NCI-H1436 treated with DMSO at 0.1 percent for 48 hours (cell line): ENCODE measurements around the gene TMEM106C.
"Not testable (repeated sequence)": the region's sequence is repeated elsewhere in the genome, so short reads cannot be mapped to it uniquely, and the experiment has no call there.

ENCODE experiments used
- DNase-seq: peaks from one replicate; lab custom pipeline; 2025; lab: John Stamatoyannopoulos, UW

TMEM106C gene

DNA sequence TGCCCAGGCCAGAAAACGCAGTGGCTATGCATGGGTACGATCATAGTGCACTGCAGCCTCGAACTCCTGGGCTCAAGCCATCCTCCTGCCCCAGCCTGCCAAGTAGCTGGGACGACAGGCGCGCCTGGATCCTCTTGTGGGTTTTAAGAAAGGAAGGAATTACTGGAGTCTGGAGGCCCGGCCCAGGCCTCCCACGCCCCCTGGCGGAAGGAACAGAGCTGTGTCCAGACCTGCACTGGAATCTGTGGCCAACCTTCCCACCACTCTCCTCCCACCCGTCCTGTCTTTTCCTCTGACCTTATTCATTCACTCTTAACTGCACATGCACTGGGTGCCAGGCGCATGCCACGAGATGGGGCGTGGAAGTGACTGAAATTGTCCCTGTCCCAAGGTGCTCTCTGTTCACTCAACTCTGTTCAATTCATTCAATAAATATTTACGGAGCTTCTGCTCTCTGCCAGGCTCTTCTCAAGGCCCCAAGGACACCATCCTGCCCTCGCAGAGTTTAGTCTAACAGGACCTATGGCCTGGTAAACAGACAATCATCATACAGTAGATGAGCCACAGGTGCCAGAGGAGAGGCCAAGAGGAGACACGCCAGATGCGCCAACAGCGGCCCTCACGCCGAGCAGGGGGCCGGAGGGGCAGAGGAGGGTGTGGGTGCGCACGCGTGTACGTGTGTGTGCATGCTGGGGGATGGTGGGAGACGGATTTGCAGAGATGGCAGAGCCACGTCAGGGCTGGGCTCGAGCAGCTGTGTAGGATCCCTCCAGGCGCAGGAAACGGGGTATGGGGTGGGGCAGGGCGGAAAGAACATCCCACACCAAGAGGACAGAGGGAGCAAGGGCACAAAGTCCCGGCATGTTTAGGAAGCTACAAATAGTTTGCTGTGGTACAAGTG is 13.7 kb upstream of the TMEM106C start:
- DNase-seq, result peak; percentile 32

DNA sequence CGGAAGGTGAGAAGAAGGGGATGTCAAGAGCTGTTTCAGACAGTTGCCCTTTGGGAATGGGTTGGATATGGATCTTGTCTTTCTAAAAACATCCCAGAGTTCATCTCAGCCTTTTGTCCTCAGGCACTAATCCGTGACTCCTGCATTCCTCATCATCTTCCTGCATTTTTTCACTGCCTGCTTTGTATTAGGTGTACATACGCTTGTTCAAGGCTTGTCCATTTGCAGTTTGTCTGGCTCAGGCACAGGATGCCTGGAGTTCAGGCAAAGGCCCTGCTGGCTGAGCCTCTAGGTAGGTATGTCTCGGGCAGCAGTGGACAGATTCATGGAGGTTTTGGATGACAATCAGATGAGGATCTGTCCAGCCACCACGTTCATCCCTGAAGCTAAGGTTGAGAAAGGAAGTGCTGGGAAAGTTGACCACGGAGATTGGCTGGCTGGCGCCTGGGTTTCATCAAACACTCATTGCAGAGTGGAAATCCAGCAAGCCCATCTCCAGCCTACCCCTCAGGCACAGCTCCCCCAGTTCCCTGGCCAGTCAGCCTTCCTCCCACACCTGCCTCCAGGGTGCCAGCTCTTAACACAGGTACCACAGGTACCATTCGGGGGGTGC is 12.4 kb upstream of the TMEM106C start:
- no peak for DNase-seq

DNA sequence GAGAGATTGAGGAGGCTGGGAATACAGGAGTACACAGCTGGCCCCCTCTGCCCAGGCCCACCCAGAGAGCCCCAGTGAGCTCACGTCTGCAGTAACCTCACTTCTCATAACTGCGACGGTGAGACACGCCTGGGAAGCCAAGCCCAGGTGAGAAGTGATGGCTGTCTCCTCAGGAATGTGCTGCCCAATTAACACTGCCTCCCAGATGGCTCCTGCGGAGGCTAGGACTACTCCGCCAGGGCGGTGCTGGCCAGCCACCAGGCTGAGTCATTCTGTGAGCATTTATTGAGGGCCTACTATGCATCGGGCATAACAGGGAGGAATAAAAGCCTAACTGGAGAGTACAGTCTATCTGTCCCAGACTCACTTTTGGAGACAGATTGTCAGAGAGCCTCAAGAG is 9.3 kb upstream of the TMEM106C start:
- DNase-seq, result no peak

DNA sequence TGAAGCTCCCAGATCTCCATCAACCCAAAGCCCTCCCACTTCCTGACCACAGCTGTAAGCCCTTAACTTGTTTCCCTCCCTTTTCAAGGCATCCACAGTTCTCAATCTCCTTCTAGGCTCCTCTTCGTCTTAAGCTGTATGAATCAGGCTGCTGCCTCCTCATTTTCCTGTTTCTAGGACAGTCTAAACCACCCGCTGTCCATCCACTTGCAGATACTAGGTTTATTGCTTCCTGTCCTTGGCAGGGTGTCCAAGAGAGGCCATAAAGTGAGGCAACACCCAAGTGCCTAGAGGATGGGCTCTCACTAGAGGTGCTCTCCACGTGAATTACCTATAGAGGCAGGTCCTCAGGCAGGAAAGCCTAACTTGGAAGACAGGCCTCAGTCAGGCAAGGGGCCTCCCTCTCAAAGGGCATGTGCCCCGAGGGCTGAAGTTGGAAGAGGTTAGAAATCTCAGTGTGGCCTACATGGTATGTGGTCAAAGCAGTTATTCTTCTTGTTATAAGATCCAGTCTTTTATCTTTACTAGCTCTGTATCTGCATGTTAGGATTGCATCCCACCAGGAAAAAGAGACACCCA is 8.8 kb upstream of the TMEM106C start:
- DNase-seq, result no peak

DNA sequence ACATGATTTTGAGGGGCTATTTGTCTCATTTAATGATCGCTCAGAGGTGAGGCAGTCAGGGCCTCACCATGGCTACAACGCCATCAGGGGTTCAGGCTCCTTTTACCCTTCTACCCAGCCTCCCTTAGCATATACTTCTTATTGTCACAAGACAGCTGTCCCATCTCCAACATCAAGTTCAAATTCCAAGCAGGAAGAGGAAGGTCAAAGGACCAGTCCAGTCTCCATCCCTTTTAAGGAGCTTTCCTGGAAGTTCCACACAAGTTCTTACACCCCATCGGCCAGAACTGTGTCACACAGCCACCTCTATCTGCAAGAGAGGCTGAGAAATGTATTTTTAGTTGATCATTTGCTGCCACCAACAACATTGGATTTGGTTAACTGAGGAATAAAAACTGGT is 8.3 kb upstream of the TMEM106C start:
- DNase-seq, result no peak

DNA sequence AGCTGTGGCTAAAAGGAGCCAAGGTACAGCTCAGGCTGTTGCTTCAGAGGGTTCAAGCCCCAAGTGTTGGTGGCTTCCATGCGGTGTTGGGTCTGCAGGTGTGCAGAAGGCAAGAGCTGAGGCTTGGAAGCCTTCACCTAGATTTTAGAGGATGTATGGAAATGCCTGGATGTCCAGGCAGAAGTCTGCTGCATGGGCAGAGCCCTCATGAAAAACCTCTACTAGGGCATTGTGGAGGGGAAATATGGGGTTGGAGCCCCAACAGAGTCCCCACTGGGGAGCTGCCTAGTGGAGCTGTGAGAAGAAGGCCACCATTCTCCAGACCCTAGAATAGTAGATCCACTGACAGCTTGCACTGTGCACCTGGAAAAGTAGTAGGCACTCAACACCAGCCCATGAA is 5.7 kb upstream of the TMEM106C start:
- DNase-seq, result not testable (repeated sequence)

DNA sequence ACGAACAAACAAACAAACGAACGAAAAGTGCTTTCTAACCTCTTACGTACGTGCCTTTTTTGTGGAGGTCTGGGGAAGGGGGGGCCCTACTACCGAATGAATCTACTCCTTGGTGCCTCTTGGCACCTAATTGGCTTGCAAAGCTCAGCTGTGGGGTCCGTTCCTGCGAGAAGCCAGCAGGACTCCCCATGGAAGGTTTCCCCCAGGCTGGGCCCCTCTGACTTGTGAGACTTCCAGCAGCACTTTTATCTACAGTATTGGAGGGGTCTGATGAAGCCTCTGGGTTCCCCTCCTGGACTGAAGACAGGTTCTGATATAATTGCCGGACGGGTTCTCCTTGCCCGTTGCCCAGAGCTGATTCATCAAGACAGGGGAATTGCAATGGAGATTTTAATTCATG is 1.2 kb upstream of the TMEM106C start:
- no peak for DNase-seq

DNA sequence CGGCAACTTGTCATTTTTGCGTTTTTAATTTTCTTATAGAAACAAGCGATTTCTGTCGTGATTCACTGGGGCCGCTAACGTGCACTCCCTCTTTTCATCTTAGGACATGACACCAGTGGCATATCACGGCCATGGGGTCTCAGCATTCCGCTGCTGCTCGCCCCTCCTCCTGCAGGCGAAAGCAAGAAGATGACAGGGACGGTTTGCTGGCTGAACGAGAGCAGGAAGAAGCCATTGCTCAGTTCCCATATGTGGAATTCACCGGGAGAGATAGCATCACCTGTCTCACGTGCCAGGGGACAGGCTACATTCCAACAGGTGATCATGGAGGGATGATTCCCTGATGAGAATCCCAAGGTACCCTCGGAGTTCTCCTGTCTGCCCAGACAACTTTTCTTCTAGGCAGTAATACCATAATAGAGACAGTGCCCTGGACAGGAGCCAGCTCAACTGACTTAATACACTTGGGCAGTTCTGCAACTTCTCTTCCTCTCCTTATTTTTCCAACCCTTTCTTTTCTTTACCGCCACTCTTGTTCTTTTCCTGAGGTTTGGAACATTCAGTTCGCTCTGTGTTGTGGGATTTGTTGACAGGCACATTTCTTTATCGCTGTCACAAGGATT is 821 bp downstream of the TMEM106C start:
- DNase-seq, result no peak

DNA sequence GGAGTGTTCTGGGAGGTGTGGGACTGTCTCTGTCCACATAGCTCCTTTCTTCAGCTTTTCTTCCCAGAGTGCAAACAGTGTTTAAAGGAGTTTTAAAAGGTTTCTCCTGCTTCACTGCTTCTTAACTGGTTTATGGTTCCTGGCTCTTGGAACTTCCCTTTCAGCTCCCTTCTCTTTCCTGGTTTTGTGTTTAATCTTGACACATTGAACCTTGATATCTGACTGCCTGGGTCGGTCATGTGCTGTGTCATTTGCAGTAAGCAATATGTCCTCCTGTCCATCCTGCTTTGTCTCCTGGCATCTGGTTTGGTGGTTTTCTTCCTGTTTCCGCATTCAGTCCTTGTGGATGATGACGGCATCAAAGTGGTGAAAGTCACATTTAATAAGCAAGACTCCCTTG is 2.2 kb downstream of the TMEM106C start:
- DNase-seq, result no peak

DNA sequence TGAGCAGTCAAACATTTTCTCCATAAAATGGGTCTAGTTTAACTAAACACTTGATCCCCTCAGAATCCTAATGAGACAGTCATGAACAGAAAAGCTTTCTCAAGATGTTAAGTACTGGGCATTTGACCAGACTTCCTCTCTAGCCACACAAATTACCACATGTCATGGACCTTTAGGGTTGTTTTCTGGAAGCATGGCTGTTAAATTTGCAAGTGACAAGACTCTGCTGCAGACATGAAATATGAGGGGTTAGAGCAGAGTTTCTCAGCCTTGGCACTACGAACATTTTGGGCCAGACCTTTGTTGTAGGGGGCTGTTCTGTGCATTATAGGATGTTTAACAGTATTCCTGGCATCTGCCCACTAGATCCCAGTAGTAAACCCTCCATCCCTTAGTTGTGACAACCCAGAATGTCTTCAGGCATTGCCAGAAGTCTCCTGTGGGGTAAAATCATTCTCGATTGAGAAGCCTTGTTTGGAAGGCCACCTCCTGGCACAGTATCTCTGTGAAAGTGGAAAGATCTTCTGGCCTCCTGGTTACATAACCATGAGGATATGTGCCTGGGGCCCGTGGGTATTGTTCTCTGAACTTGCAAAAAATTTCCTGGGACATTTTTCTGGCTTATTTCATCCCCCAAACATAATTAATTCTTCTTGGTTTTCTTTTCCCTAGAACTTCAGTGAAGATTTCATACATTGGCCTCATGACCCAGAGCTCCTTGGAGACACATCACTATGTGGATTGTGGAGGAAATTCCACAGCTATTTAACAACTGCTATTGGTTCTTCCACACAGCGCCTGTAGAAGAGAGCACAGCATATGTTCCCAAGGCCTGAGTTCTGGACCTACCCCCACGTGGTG is 4.3 kb downstream of the TMEM106C start:
- DNase-seq, result no peak

DNA sequence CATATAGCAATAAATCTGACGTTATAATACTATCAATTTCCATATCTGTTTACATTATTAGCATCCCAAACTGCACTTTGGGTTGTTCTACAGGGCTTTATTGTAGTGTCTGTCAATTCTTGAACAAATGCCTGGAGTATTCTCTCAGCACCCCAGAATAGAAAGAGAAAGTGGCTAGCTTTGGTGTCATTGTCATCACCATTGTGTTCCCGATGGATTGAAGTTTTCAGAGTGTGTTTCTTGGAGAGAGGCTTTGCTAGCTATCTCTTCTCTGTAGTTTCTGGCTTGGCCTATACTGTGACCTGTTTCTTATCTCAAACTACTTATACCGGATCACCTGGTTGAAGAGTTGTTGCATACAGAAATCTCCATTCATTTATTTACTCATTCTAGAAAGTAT is 6.4 kb downstream of the TMEM106C start:
- no peak for DNase-seq

DNA sequence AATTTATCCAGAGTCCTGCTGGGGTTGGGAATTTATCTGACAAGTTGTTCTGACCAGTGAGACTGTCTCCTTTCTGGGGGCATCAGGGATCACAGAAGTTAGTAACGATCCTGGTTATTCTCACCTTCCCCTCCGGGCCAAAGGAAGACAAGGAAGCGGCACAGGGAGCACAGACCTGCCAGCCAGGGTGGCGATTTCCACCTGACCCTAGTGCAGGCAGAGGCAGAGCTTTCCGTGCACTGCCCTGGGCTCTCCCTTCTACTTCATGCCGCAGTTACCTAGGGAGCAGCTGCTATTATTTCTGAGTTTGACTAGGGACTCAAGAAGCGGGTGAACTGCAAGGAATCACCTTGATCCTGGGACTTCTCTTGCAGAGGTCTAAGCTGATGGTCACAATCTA is 7.4 kb downstream of the TMEM106C start:
- DNase-seq, result no peak

DNA sequence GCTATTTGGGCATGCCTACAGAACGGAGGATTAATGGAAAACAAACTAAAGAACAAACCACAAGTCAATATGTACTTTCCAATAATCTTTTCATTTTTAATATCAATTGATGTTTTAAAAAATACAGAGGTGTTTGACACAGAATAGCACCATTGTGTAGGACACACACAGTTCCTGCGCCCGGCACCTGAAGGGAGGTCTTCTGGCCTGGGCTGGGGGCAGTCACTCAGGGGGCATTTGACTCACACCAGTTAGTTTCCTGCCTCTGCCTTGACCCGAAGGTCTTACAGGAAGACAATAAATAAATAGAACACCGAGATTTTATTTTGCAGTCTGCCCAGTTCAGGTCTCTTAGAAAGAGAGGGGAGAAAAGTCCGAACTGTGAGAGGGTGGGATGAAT is 9.5 kb downstream of the TMEM106C start:
- DNase-seq, result no peak

DNA sequence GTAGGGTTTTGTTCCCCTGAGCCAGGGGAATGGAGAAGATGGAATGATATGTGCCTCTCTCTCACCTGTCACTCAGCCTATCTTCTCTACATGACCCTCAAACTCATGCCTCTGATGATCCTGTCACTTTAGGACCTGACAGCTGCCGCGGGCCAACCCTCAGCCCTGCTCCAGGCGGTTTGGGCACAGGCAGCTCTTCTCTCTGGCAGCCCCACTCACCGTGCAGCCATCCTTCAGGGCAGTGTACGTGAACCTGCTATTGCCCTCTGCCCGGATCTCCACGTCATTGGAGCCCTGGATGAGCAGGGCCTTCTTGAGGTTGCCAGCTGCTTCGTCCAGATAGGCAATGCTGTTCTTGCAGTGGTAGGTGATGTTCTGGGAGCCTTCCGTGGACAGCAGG is 10.5 kb downstream of the TMEM106C start:
- no peak for DNase-seq

DNA sequence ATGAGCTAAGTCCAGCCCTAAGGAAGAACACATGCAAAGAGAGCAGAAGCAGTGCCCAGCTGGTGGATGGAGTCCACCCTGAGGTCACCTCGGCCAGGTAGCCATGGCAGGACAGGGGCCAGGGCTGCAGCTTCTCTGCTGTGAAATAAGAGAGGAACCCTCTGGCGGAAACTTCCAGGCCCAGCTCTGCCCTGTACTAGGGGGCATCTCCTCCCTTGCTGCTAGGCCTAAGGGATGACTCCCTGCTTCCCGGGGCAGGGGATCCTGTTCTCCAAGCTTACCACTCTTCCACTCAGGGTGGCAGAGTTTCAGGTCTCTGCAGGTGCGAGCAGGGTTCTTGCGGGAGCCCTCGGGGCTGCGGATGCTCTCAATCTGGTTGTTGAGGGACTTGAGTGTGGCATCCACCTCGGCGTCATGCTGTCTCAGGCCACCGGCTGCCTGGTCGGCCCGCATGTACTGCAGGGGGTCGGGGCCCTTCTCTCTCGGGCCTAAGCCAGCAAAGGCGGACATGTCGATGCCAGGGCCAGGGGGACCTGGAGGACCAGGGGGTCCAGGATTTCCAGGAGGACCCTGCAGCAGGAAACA is 11.7 kb downstream of the TMEM106C start:
- no peak for DNase-seq

DNA sequence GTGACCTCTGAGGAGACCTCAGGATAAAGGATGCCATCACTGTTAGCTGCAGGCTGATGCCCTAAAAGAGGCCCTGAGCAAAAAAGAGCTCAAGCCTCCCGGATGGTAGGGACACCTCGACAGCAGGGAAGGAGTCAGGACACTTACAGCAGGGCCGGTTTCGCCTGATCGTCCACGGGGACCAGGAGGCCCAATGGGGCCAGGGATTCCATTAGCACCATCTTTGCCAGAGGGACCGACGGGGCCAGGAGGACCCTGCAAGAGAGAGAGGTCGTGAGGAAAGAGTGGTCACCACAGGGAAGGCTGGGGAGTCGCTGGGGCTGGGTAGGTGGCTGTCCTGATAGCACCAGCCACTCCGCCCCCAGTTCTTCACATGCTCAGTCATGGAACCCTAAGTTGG is 12.4 kb downstream of the TMEM106C start:
- no peak for DNase-seq

DNA sequence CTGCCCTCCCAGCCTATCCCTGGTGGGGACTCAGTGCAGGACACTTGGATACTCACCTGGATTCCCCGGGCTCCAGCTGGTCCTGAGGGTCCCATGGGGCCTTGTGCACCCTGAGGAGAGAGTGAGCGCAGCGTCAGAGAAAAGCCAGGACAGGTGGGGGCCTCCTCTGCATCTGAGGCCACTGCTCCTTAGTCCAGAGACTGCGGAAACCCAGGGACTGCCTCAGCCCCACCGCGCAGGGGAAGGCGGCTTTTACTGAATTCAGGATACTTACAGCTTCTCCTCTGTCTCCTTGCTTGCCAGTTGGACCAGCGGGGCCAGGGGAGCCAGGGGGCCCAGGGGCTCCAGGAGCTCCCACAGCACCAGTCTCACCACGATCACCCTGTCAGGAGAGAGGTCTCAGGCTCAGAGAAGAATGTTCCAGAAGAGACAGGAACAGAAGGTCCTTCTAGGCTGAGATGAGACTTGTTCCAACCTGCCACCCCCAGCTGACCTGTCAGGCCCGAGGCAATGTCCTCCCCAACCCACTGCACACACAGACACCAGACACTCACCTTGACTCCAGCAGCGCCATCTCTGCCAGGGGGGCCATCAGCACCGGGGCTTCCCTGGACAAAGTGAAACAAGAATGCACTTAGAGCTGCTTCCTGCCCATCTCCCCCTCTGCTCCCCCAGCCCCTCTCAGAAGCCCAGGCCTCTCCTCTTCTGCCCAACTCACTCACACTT is 13.8 kb downstream of the TMEM106C start:
- no peak for DNase-seq

DNA sequence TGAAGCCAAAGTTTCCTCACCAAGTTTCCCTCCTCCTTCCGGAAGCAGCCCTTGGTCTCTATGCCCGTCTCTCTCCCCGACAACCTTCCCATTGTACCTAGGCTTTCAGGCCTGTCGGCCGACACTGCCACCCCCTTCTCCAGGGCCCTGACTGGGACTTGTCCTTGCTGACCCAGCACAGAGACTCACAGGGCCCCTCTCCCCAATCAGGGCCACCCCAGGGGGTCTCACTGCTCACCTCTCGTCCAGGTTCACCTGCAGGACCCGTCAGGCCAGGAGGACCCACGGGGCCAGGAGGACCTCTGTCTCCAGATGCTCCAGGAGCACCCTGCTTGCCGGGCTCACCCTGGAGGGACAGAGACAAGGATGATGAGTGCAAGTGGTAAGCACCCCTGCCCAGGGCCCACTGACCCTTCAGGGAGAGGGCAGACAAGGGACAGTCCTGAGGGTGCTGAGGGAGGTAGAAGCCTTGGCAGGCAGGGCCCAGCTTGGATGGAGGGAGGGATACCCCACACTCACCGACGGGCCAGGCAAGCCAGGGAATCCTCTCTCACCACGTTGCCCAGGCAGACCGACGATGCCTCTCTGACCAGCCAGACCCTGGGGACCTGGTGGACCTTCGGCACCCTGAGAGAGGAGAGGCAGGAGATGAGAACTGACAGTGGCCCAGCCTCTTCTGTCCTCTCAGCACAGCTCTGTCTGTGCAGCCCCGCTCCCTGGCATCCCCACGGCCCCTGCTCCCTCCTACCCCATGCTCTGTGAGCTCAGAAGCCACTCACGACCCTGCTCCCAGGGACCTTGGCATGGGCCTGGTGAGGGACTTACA is 14.6 kb downstream of the TMEM106C start:
- DNase-seq, result no peak

DNA sequence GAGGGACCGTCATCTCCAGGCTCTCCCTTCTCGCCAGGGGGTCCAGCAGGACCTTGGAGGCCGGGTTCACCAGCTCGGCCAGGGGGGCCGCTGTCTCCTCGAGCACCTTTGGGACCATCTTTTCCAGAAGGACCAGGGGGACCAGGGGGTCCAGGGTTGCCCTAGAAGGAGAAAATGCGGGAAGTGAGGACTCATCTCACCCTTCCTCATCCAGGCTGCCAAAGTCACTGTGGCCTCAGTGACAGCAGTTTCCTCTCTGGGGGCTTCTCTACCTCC is 15.1 kb downstream of the TMEM106C start:
- DNase-seq, result no peak

DNA sequence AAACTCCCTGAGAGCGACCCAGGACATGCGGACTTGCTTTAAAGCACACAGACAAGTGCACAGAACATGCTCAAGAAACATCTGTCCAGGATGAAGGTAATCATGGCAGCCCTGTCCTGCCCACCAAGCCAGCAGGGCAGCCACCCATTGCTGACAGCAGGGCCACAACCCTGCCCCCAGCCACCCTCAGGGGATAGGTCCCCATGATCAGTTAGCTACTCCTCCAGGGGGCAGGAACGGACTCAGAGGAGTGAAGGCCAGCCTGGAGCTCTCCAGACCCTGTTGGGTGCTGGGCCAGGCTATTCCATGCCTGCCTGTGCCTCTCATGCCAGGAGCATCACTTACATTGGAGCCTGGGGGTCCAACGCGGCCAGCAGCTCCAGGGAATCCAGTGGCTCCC is 15.8 kb downstream of the TMEM106C start:
- DNase-seq, result no peak
